Colon (tissue), 2 donors: ENCODE data around the gene ZNF407.
"Not testable (repeated sequence)": the region's sequence is repeated elsewhere in the genome, so short reads cannot be mapped to it uniquely, and the experiment has no call there.

Experiments
- FAIRE-seq: peaks from 2 replicates; lab custom pipeline; 2012; peaks lifted over from hg19 to GRCh38; lab: Jason Lieb, UNC
- donor health status: control.
- donor health status: control.

The ZNF407 gene

DNA sequence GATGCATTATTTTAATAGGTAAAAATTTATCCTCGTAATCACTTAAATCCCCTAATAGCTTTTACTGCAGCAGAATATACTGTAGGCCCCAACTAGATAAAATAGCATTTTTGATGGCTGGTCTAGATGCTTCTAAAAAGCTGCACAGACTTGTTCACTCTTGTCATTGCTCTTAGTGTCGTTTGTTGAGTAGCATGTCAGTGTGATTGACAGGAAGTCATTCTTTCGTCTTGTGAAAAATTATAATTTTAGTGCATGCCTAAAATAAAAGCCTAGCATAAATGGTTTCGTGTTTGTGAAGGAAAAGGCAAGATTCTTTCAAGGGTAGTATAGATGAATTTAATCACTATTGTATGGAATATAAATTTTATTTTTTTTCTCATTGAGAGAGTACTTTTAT is 336.3 kb downstream of the ZNF407 start:
- FAIRE-seq = no peak

DNA sequence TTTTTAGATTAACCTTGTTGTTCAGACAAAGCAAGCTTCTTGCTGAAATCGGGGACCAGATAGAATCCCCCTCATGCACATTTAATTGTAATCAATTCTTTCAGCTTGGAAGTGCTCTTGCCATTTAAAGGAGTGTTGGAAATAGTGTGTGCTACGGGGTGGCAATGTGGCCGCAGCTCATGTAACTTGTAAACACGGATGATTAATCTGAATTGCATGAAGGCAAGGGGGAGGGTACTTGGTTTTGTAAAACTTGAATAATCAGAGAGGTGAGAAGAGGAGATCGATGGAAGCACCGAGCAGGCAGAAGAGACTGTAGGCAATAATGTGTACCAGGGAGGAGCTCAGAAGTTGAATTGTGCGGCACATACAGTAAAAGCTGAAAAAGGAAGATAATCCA is 337.8 kb downstream of the ZNF407 start:
- FAIRE-seq = no peak

DNA sequence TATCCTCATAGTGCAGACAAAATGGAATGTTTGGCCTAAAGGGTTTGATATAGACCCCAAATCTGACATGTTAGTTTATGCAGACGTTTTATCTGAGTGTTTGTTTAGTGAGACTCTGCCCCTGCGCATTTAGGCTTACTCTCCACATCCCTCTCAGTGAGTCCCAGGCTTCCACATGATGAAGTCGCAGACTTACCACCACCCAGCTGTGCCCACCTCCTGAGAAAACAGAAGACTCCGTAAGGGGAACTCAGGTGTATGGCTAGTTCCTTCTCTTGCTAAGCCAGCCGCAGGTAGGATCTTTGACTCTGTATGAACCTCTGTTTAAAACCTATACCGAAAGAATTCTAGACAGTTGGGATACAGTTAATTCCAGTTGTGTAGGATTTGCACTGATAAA is 338.7 kb downstream of the ZNF407 start:
- no peak for FAIRE-seq

DNA sequence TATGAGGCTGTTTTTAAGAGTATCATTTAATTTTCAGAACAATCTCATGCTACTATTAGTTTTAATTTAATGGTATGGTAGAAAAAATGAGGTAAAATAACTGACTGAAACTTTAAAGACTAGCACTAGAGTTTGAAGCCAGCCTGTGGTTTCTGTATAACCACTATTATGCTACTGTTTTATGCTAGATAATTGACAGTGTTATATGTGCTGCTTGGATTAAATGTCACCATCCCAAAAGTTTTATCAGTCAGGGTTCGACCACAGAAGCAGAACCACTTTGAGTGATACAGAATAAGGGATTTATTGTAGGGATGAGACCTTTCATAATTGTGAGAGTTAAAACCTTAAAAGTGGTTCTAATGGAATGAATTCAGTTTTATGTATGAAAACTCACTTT is 339.6 kb downstream of the ZNF407 start:
- no peak for FAIRE-seq

DNA sequence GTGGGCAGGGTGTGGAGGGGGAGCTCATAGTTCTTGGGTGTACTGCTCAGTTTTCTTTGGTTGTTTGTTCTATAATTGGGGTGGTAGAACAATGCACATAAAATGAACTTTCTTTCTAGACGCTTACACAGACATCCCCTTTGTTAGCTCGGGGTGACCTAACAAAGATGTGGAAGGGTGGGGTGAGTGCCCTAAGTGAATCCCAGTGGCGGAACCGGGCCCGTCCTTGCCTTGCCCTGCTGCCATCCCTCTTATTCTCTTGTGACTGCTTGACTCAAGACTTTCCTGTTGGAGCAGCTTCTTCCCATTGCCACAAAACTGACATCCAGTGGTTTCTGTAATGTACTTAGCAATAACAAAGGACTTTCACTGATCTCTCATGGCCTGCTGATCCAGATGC is 343.2 kb downstream of the ZNF407 start:
- no peak for FAIRE-seq

DNA sequence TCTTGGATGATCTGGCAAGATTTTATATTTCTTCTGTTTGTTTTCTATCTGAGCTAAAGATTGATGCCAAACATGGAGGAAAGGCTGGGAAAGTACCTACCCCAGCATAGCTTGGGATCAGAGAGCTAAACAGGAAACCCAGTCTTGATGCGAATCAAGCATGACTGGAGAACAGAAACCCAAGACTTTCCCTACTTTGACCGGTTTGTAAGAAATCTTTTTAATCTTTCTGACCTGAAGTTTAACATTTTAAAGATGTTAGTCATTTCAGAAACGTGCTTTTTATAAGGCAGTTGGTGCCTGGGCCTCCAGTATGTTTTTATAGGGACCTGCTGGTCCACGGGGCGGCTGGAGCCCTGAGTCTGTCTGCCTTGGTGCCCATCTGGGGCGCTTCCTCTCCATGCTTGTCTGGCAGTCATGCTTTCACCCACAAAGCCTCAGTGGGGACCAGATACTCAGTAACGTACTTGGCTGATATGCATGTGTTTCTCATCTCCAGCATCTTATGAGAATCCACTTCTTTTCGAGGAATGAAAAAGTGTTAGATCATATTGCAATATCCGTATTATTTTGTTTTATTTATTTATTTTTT is 344.7 kb downstream of the ZNF407 start:
- no peak for FAIRE-seq

DNA sequence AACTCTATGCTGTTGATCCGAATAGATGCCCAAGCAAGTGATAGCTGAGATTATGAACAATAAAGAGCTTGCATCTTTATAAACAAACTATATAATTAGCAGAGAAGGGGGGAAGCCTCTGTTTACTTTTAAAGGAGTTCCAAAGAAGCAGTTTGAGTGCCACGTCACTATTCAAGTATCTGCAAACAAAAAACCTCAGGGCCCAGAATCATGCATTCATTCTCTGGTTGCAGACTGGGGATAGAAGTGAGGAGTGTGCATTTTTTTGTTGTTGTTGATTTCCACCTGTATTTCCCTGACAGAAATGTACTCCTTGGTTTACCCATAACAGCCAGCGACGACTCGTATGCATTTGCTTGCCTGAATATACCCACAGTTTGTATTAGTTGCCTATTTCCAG is 347.0 kb downstream of the ZNF407 start:
- no peak for FAIRE-seq

DNA sequence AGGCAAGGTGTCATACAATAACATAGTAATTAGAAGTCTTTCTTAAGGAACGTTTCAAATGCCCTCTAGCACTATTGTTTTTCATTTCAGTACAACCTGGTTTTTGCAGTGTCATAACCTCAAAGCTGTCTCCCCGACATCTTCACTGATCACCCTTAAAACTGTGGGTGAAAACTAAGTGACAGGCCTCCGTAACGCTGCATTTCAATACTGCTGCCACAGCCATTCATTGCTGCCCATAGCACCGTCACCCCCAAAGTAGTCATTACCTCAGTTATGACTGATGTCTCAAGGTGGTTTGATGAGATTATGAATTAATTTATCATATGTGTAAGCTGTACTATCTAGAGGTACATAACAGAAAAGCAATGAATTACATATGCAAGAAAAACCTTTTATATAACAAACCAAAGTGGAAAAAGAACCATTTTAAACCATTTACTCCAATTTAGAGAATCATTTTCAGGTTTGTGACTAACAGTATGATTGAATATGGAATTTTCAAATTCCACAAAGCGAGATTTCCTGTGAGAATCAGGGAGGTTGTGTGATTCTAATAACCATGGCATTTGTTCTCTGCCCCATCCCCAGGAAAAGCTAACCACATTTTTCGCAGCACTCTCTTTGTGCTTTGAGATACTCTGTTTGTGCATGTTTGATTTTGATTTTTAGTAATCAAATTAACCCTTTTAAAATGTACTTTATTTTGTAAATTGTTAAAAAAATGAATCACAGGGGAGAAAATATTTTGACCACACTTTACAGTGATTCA is 348.3 kb downstream of the ZNF407 start:
- FAIRE-seq = no peak

DNA sequence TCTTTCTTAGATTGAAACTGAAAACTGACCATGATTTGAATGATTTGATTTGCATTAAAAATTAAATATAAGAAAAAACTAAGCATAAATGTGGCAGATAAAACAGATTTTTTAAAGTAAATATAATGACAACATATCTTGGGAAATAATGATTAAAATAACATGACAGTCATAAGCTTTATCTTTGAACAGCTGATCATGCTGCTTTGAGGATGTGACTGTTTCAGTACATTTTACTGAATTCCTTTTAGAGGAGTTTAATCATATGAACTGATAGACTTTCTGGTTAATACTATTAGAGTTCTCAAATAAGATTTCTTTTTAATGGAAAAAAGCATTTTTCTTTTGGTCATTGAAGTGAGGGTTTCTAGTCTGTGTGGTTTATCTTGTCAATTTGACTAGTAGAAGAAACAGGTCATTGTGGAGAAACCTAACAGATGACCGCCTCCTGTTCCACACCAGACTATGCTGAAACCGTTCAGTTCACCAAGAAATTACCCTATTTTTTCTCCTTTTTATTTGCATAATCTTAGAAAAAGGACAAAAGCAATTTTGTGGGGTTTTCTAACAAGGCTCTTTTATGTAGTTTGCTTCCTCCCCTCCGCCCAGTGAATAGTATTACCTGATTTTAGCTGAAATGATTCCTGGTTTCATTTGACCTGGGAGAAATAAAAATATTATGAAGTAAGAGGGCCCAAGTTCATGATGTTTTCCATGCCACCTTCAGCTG is 349.1 kb downstream of the ZNF407 start:
- FAIRE-seq = no peak

DNA sequence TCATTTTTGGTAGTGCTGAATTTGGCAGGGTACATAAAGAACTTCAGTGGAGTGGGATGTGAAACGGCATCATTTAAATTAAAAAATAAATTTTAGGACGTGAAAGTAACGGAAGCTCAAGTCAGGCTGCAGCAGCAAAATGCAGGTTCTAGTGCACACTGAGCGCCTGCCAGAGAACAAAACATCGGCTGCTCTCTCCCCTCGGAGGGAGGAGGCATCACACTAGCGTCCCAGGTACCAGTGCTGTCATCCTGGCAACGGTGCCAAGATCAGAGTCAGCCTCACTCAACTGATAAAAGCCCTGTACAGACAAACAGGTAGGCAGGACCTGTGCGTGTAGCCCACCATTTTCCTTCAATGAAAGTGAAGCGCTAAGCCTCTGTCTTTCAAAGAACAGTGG is 349.7 kb downstream of the ZNF407 start:
- FAIRE-seq = no peak

DNA sequence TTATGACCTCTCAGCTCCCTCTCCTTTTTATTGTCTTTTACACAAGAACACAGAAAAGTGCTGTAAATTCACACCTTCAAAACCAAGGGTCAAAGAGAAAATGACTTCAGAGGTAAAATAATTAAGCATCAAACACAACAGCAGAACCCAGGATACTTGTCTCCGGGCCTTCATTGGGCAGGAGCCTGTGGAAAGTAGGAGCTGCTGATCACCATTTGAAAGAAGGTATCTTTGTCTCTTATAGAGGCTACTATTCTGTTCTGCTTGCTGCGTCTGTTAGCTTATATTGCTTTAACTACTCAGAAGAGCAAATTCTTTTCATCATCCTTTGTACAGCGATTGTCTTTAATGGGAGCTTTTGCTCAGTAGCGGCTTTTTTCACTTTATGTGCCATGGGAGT is 350.2 kb downstream of the ZNF407 start:
- no peak for FAIRE-seq

DNA sequence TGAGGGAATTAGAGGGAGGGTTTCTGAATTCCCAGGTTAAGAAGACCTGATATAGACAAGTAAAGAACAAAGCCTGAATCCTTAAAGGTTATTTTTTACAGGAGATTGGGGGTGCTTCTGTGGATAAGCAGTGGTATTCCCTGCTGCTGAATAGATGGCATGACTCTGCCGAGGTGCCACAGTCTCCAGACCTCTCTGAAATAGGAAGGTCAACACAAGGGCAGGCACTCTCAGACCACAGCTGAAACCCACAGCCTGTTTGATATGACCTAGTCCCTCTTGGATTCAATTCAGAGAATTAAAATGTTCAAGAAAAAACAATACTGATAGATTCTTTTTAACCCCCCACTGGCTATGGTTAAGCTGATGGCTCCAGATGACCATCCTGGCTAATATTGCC is 351.9 kb downstream of the ZNF407 start:
- no peak for FAIRE-seq

DNA sequence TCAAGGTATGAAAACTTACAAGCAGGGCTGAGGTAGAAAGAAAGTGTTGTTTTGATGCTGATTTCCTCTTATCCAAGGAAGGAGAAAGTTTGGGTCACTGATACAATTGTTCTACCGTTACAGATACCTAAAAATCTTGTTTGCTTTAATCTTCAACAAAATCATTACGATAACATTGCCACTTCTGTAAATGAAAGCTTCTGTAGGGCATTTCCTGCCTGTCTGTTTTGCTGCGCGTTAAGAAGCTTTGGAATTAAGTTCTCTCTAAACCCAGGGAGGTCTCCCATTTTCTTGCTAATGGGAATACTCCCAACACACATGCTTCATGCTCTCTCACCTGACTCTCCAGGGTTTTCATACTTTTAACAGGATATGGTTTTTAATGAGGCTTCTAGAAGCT is 352.8 kb downstream of the ZNF407 start:
- FAIRE-seq = no peak

DNA sequence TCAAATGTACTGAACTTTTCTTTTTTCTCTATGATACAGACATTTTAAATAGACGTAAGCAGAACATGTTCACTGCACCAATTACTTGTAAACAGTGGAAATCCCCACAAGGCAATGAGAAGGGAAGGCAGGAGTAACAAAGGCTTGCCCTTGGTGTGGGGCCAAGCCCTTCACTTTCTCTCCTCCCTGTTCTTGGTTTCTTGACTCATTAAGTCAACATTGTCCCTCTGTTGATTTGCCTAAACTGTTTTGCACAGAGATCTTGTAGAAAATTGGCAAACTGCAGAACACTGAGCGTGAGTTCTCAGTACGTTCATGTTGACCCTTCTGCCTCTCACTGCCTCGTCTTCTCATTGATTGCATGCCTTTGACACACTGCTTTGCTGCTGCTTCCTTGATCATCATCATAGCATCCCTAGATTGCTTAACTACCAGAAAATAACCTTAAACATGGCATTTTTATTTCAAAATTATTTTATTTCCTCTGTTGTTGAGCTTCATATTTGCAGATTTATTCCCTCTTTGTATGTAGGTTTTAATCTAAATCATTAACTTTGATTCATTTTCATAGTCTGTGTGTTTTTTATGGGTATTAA is 353.6 kb downstream of the ZNF407 start:
- no peak for FAIRE-seq

DNA sequence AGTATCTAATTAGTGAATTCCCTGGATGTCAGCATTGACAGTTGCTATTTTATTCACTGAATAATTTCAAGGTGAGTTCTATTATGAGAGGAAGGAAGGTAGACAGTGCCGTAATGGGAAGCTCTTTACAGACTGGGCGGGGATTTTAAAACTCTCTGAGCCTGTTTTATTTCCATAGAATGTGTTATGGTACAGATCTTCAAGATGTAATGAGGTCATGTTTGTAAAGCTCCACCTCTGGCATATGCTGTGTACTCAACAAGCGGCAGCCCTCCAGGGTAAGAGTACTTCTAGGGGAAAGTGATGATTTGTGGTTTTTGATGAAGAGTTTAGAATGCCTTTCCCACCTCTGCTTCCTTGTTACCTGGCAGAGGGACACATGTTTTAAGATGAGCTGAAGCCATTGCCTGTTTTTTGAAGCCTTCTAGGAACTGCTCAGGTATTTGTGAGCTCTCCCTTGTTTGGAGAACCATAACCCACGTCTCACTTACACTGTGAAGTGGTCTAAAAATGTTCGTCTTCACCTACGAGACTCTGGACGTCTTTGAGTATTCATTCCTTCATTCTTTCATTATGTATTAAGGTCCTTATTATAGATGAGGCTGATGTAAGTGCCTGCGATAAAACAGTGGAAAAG is 360.0 kb downstream of the ZNF407 start:
- FAIRE-seq = no peak

DNA sequence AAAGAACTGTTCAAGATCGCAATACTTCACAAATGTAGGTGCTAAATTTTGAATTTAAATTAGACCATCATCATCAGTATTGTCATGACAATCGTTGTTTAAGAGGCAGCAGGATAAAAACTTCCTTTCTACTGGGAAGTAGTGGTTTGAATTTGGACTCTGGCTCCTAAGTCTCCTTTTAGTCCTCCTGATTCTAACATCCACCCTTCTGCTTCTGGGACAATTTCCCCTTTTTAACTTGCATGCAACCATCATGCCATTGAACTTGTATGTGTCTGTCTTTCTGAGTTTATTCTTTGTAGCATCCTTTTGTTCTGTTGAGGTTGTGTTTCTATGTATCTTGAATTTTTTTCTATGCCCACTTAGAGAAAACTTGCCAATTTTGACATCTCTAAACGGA is 361.5 kb downstream of the ZNF407 start:
- FAIRE-seq = no peak

DNA sequence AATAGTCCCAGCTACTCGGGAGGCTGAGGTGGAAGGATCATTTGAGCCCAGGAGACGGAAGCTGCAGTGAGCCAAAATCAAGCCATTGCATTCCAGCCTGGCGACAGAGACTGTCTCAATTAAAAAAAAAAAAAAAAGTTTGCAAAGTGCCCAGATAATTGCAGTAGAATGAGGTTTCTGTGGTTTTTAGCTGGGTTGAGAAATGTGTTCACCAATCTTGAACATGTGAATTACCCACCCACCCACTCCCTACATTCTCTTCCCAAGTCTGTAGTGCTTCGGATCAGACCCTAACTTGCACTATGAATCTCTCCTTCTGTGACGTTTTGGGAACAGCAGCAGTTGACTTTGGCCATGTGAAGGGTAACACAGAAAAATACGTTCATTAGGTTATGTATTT is 363.9 kb downstream of the ZNF407 start:
- no peak for FAIRE-seq

DNA sequence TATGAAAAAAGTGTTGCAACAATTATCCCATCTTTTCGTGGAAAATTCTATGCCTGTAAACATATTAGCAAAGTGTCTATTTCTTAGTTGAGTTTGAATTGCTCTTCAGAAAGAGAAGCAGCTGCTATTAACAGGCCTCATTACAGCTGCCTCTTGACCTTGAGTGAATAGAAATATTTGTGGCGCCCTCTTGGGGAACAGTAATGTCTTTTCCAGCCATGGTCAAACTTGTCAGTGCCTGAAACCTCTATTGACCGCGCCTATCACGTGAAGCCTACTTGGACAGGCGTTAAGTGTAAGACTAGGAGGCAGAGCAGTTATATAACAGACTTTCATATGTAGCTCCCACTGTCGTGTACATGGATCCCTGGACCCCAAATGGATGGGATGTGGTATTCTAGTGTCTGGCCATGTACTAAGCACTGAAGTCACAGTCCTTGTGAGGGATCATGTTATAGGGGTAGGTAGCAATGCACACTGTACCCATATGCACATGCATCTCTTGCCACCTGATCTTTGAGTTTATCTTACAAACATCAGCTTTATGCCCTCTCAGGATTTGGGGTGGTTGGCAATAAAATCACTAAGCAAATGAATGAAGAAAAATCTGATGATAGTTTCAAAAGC is 366.3 kb downstream of the ZNF407 start:
- FAIRE-seq = no peak

DNA sequence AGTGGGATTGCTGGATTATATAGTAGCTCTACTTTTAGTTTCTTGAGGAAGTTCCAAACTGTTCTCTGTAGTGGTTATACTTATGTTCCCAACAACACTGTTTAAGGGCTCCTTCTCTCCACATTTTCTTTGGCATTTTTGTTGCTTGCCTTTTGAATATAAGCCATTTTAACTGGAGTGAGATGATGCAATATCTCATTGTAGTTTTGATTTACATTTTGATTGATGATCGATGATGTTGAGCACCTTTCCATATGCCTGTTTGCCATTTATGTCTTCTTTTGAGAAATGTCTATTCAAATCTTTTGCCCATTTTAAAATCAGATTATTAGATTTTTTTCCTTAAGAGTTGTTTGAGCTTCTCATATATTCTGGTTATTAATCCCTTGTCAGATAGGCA is 368.0 kb downstream of the ZNF407 start:
- FAIRE-seq = no peak

DNA sequence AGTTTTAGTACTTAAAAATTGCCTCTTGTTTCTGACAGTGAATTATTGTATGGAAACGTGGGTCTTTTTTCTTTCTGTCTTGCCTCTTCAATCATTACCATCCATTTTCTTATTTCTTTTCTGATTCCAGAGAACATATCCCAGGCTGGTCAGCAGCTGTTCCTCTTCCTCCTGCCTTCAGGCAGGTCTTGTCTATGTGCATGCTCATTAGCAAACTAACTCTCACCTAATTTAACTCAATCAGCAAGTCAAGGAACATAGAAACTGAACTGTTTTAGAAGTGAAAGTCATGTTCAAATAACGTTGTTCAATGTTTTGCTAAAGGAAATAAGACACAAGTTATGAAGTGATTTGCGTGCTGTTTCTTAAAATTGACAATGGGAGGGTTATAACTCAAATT is 369.8 kb downstream of the ZNF407 start:
- no peak for FAIRE-seq

DNA sequence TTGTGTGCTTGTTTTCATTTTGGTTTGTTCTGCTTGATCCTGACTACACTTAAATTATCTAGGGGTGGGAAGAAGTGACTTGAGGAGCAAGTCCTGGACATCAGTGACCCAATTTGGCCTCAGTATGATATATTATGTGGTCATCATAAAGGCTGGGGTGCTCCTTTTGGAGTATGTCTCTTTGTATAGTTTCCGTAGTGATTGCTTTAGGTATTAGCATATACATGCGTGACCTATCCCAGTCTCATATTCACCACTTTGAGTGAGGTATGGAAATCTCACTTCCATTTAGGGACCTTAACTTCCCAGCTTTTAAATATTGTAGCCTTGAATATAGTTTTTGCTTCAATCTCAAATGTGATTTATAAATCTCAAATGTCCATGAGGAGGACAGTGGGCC is 370.3 kb downstream of the ZNF407 start:
- no peak for FAIRE-seq

DNA sequence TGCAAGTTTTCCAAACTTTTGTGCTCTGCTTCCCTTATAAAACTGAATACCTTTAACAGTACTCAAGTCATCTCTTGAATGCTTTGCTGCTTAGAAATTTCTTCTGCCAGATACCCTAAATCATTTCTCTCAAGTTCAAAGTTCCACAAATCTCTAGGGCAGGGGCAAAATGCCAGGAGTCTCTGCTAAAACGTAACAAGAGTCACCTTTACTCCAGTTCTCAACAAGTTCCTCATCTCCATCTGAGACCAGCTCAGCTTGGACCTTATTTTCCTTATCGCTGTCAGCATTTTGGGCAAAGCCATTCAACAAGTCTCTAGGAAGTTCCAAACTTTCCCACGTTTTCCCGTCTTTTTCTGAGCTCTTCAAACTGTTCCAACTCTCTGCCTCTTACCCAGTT is 373.7 kb downstream of the ZNF407 start:
- not testable (repeated sequence) for FAIRE-seq
